ENCODE measurements around the gene C9orf43.

Gene C9orf43

GRCh38 chr9:113472199-113472598 is 61.7 kb downstream of the C9orf43 start:
- Histone ChIP-seq H3K27me3 (ENCODE audit: insufficient read depth, low read length, poor library complexity, severe bottlenecking) (no peaks in the 10 kb centered on the region), H4K20me1 (ENCODE audit: insufficient read depth, low read length, poor library complexity, severe bottlenecking) (no peaks in the 10 kb centered on the region), H3K79me2 (ENCODE audit: insufficient read depth, low read length) (no peaks in the 10 kb centered on the region), H2AFZ (ENCODE audit: low read length) (no peak overlapping the region), H3K4me1 (ENCODE audit: insufficient read depth, low read length, poor library complexity, severe bottlenecking) (peaks cover under 1% of the 10 kb centered on the region), H3K36me3 (ENCODE audit: insufficient read depth, low read length) (0 out of 2 replicates have a peak, but pooled peaks cover 4% of the 10 kb centered on the region), H3K9me2 (replicated peaks; ENCODE audit: low read depth, low read length) (no peaks in the 10 kb centered on the region), H3K9ac (ENCODE audit: low read depth, low read length, poor library complexity, severe bottlenecking) (no peak overlapping the region), H3K4me3 (ENCODE audit: low read length, poor library complexity, severe bottlenecking) (no peak overlapping the region), H3F3A (ENCODE audit: low read depth) (no peaks in the 10 kb centered on the region), H3K4me2 (ENCODE audit: low read depth, low read length, poor library complexity, severe bottlenecking) (no peak overlapping the region), H3K9me3 (ENCODE audit: insufficient read depth, low read depth, low read length) (peaks cover 2% of the 10 kb centered on the region)
- TF ChIP-seq EZH2phosphoT487 (IDR thresholded peaks at IDR 0.05; ENCODE audit: borderline replicate concordance): no peak
- TF ChIP-seq CTCF (conservative IDR thresholded peaks at IDR 0.05; ENCODE audit: low read length): no peak

- Histone ChIP-seq H3K9me2 (replicated peaks; ENCODE audit: low read depth, low read length) (no peaks in the 10 kb centered on the region), H3K79me2 (ENCODE audit: insufficient read depth, low read length) (no peaks in the 10 kb centered on the region), H3K4me1 (ENCODE audit: insufficient read depth, low read length, poor library complexity, severe bottlenecking) (peaks cover 15% of the 10 kb centered on the region), H3K9me3 (ENCODE audit: insufficient read depth, low read depth, low read length) (no peaks in the 10 kb centered on the region; the same call in 1 of the 2 replicates), H3K36me3 (ENCODE audit: insufficient read depth, low read length) (0 out of 2 replicates have a peak, but pooled peaks cover 4% of the 10 kb centered on the region), H4K20me1 (ENCODE audit: insufficient read depth, low read length, poor library complexity, severe bottlenecking) (no peaks in the 10 kb centered on the region), H3K4me2 (ENCODE audit: low read depth, low read length, poor library complexity, severe bottlenecking) (no peak overlapping the region), H3K27me3 (ENCODE audit: insufficient read depth, low read length, poor library complexity, severe bottlenecking) (no peaks in the 10 kb centered on the region), H3K4me3 (ENCODE audit: low read length, poor library complexity, severe bottlenecking) (no peak overlapping the region), H3K9ac (ENCODE audit: low read depth, low read length, poor library complexity, severe bottlenecking) (no peak overlapping the region), H2AFZ (ENCODE audit: low read length) (no peak overlapping the region), H3F3A (ENCODE audit: low read depth) (no peaks in the 10 kb centered on the region)
- TF ChIP-seq EZH2phosphoT487 (IDR thresholded peaks at IDR 0.05; ENCODE audit: borderline replicate concordance) (no peak), CTCF (conservative IDR thresholded peaks at IDR 0.05; ENCODE audit: low read length) (no peak)
Measured at GRCh38 chr9:113474360-113475028, 63.9 kb downstream of the C9orf43 start.

GRCh38 chr9:113475031-113475430 is 64.5 kb downstream of the C9orf43 start:
- no peak overlapping the region for H3K4me3 ChIP-seq (ENCODE audit: low read length, poor library complexity, severe bottlenecking)
- H3K27me3 ChIP-seq (ENCODE audit: insufficient read depth, low read length, poor library complexity, severe bottlenecking): no peaks in the 10 kb centered on the region
- no peak overlapping the region for H2AFZ ChIP-seq (ENCODE audit: low read length)
- H3K9ac ChIP-seq (ENCODE audit: low read depth, low read length, poor library complexity, severe bottlenecking): no peak overlapping the region
- H3F3A ChIP-seq (ENCODE audit: low read depth): no peaks in the 10 kb centered on the region
- no peak for TF ChIP-seq EZH2phosphoT487 (IDR thresholded peaks at IDR 0.05; ENCODE audit: borderline replicate concordance)
- TF ChIP-seq CTCF (conservative IDR thresholded peaks at IDR 0.05; ENCODE audit: low read length): no peak
- peaks cover 19% of the 10 kb centered on the region for H3K4me1 ChIP-seq (ENCODE audit: insufficient read depth, low read length, poor library complexity, severe bottlenecking)
- no peaks in the 10 kb centered on the region; the same call in 1 of the 2 replicates for H3K9me3 ChIP-seq (ENCODE audit: insufficient read depth, low read depth, low read length)
- H4K20me1 ChIP-seq (ENCODE audit: insufficient read depth, low read length, poor library complexity, severe bottlenecking): no peaks in the 10 kb centered on the region
- no peaks in the 10 kb centered on the region for H3K79me2 ChIP-seq (ENCODE audit: insufficient read depth, low read length)
- no peak overlapping the region for H3K4me2 ChIP-seq (ENCODE audit: low read depth, low read length, poor library complexity, severe bottlenecking)
- H3K9me2 ChIP-seq (replicated peaks; ENCODE audit: low read depth, low read length): no peaks in the 10 kb centered on the region
- 0 out of 2 replicates have a peak, but pooled peaks cover 4% of the 10 kb centered on the region for H3K36me3 ChIP-seq (ENCODE audit: insufficient read depth, low read length)
